GM13977 (cell line): ENCODE data around the gene TSSC4.

ENCODE experiments used
- DNase-seq: peaks from one replicate; pipeline ENCODE4 v3.0.0; 2012; ENCODE audit warnings: low spot score
- CTCF ChIP-seq: IDR thresholded peaks from 2 replicates; pipeline ENCODE4 v1.5.1; 2012; ENCODE audit warnings: mild to moderate bottlenecking, control low read depth; ENCODE audit not compliant: insufficient read depth; ENCODE audit errors: extremely low read depth, missing control alignments
- in situ Hi-C: fragments of 300-500 bp; cut with MboI; formaldehyde crosslinking; loops from one replicate; pipeline ENCODE4 v1.12.0; 2022; ENCODE audit warnings: low sequenced_read_pairs, low pct_unique_long_range_greater_than_20kb, mixed read lengths, inconsistent platforms; ENCODE audit not compliant: unreplicated experiment

TSSC4 gene

GRCh38 chr11:2387266-2387987, 13.1 kb upstream of the TSSC4 start:
- in situ Hi-C loops: no loop called here
- no peak for TF ChIP-seq CTCF
- no peak for DNase-seq

GRCh38 chr11:2388431-2389376, 11.8 kb upstream of the TSSC4 start:
- in situ Hi-C loops: no loop called here
- no peak for DNase-seq
- no peak for TF ChIP-seq CTCF

- peak; percentile 19 for TF ChIP-seq CTCF
- in situ Hi-C loops: no loop called here
These were observed 11.0 kb upstream of the TSSC4 start for GRCh38 chr11:2389377-2390026.

GRCh38 chr11:2390091-2390724, 10.3 kb upstream of the TSSC4 start:
- in situ Hi-C loops: no loop called here
- no peak for TF ChIP-seq CTCF
- no peak for DNase-seq

More at GRCh38 chr11:2389377-2390026, 11.0 kb upstream of the TSSC4 start:
- DNase-seq: no peak

- no peak for TF ChIP-seq CTCF
- in situ Hi-C loops: no loop called here
- DNase-seq: no peak
These were observed 9.8 kb upstream of the TSSC4 start for GRCh38 chr11:2390725-2391151.

GRCh38 chr11:2391181-2391975, 9.2 kb upstream of the TSSC4 start:
- in situ Hi-C loops: no loop called here
- no peak for DNase-seq

More at GRCh38 chr11:2391181-2391975, 9.2 kb upstream of the TSSC4 start:
- no peak for TF ChIP-seq CTCF
